ENCODE measurements around the gene ST3GAL2. TPM values are rescaled to one million over a fixed set of nuclear protein-coding genes. Genes with fewer than 3 reads are reported as not detected.
A peak's percentile ranks its signal among the peaks of the same experiment; 100 is the strongest.

ST3GAL2 gene
- polyA plus RNA-seq, 1 experiment = 12.4 TPM

DNA sequence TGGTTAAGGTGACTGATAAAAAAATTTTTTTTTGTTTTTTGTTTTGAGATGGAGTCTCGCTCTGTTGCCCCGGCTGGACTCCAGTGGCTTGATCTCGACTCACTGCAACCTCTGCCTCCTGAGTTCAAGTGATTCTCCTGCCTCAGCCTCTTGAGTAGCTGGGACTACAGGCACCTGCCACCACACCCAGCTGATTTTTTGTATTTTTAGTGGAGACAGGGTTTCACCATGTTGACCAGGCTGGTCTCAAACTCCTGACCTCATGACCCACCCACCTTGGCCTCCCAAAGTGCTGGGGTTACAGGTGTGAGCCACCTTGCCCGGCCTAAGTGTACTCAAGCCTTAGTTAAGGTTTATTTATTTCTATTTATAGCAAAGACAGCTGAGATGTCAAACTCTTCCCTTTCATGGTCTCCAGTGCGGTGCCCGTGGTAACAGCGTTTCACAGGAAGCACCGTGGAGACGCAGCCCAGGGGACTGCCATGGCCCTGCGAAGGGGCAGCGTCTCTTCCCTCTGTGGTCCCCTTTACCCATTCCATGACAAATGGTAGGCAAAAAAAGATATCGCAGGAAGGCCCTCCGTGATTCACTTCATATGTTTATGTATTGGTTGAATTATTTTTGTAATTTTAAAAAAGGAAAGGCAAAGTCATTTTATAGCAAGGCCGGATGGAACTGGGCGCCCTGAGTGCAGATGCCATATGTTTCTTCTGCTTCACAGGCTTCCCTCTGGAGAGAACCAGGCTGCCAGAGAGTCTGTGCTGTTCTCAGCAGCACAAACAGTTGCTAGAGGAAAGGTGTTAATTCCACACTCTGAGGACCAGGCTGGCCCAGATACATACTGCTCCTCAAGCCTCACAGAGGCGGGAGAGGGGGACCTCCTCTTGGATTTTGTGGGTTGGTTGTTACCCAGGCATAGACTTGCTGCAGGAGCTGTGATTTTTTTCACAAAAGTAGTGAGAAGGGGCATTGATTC lies 63.0 kb downstream of the ST3GAL2 start:
- DNase-seq (ENCODE audit: low read depth, low spot score) = no peak
- POLR2A ChIA-PET = interaction anchor here (0.5 to 0.7 kb wide), 3 partner anchors 27 to 253 kb away, joined by 3 to 6 read pairs (median 3); no protein-coding TSS in a partner anchor
- H3K27ac ChIP-seq (ENCODE audit: low read depth, low read length) = peak overlapping the region; percentile 21
- no peaks in the 10 kb centered on the region for H3K27me3 ChIP-seq (ENCODE audit: control insufficient read depth, insufficient read depth, low read length)
- H3K4me3 ChIP-seq (ENCODE audit: low read depth, low read length) = no peak overlapping the region
- TF ChIP-seq, protein P1, sequence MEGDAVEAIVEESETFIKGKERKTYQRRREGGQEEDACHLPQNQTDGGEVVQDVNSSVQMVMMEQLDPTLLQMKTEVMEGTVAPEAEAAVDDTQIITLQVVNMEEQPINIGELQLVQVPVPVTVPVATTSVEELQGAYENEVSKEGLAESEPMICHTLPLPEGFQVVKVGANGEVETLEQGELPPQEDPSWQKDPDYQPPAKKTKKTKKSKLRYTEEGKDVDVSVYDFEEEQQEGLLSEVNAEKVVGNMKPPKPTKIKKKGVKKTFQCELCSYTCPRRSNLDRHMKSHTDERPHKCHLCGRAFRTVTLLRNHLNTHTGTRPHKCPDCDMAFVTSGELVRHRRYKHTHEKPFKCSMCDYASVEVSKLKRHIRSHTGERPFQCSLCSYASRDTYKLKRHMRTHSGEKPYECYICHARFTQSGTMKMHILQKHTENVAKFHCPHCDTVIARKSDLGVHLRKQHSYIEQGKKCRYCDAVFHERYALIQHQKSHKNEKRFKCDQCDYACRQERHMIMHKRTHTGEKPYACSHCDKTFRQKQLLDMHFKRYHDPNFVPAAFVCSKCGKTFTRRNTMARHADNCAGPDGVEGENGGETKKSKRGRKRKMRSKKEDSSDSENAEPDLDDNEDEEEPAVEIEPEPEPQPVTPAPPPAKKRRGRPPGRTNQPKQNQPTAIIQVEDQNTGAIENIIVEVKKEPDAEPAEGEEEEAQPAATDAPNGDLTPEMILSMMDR (IDR thresholded peaks at IDR 0.05; ENCODE audit: low read depth, low read length) = no peak
- CTCF ChIA-PET = interaction anchor here (0.5 to 1.7 kb wide), 2 partner anchors 142 to 278 kb away, joined by 3 to 4 read pairs; no protein-coding TSS in a partner anchor
- peaks cover 4% of the 10 kb centered on the region; the same call in 1 of the 2 replicates for H3K9me3 ChIP-seq (ENCODE audit: control insufficient read depth, insufficient read depth, low read length)

DNA sequence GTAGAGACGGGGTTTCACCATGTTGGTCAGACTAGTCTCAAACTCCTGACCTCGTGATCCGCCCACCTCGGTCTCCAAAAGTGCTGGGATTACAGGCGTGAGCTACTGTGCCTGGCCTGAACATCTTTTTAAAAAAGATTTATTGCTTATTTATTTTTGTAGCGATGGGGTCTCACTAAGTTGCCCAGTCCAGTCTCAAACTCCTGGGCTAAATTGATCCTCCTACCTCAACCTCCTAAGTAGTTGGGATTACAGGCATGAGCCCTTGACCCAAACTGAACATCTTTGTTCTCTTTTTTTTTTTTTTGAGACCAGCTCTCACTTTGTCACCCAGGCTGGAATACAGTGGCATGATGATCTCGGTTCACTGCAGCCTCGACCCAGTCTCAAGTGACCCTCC lies 64.7 kb downstream of the ST3GAL2 start:
- Histone ChIP-seq H3K9me3 (ENCODE audit: control insufficient read depth, insufficient read depth, low read length) (no peaks in the 10 kb centered on the region), H3K4me3 (ENCODE audit: low read depth, low read length) (no peak overlapping the region), H3K27me3 (ENCODE audit: control insufficient read depth, insufficient read depth, low read length) (no peaks in the 10 kb centered on the region), H3K27ac (ENCODE audit: low read depth, low read length) (no peak overlapping the region)
- CTCF ChIA-PET = interaction anchor here (0.8 to 1.7 kb wide), 2 partner anchors 95 to 280 kb away, joined by 3 read pairs; no protein-coding TSS in a partner anchor
- no peak for DNase-seq (ENCODE audit: low read depth, low spot score)
- POLR2A ChIA-PET = no interaction called here
- TF ChIP-seq, protein P1 (IDR thresholded peaks at IDR 0.05; ENCODE audit: low read depth, low read length) = no peak

DNA sequence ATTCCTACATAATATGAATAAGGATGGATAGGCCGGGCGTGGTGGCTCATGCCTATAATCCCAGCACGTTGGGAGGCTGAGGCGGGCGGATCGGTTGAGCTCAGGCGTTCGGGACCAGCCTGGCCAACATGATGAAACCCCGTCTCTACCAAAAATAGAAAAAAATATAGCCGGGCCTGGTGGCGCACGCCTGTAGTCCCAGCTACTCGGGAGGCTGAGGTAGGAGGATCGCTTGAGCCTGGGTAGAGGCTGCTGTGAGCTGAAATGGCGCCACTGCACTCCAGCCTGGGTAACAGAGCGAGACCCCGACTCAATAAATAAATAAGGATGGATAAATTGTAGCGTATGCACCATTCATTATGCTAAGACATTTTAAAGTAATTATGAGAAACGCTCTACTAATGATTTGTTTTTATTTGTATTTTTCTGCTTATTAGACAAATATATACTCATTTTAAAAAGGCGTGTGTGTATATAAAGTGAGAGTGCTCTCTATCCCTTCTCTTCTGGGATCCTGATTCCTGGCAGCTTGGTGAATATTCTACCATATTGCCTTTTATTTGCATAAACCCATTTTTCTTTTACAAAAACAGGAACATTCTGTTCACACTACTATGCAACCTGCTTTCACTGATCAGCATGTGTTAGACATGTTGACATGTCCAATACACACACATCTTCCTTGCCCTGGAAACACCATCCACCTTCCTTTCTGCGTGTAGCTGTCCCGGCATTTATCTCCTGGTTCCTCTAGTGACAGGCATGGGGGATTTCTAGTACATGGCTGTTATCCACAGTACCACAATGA lies 65.8 kb downstream of the ST3GAL2 start:
- no peak overlapping the region for H3K27ac ChIP-seq (ENCODE audit: low read depth, low read length)
- no peak overlapping the region for H3K4me3 ChIP-seq (ENCODE audit: low read depth, low read length)
- CTCF ChIA-PET = no interaction called here
- no peak for DNase-seq (ENCODE audit: low read depth, low spot score)
- TF ChIP-seq, protein P1 (IDR thresholded peaks at IDR 0.05; ENCODE audit: low read depth, low read length) = no peak
- no peaks in the 10 kb centered on the region for H3K9me3 ChIP-seq (ENCODE audit: control insufficient read depth, insufficient read depth, low read length)
- H3K27me3 ChIP-seq (ENCODE audit: control insufficient read depth, insufficient read depth, low read length) = no peaks in the 10 kb centered on the region
- POLR2A ChIA-PET = interaction anchor here (0.6 to 1.0 kb wide), 4 partner anchors 8 to 98 kb away, joined by 3 to 7 read pairs (median 5); no protein-coding TSS in a partner anchor

DNA sequence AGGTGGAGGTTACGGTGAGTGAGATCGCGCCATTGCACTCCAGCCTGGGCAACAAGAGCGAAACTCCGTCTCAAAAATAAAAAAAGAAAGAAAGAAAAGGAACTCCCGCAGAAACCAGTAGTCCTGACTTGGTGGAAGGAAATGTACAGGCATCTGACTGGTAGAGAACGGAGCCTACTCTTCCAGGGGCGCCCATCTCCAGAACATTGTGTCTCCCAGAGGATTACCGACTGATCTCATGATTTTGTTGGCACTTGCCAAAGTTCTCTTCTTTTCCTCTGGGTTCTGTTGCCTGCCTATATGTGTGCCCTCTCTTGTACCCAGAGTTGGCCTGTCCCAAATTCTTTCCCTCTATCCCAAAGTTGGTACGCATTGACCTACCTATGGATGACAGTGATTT lies 68.0 kb downstream of the ST3GAL2 start:
- no peak overlapping the region for H3K27ac ChIP-seq (ENCODE audit: low read depth, low read length)
- H3K9me3 ChIP-seq (ENCODE audit: control insufficient read depth, insufficient read depth, low read length) = no peaks in the 10 kb centered on the region
- H3K4me3 ChIP-seq (ENCODE audit: low read depth, low read length) = no peak overlapping the region
- no peak for DNase-seq (ENCODE audit: low read depth, low spot score)
- no peaks in the 10 kb centered on the region for H3K27me3 ChIP-seq (ENCODE audit: control insufficient read depth, insufficient read depth, low read length)
- POLR2A ChIA-PET = no interaction called here
- TF ChIP-seq, protein P1 (IDR thresholded peaks at IDR 0.05; ENCODE audit: low read depth, low read length) = no peak
- CTCF ChIA-PET = interaction anchor here (1.8 kb wide), 1 partner anchor 12 kb away, joined by 3 read pairs; no protein-coding TSS in a partner anchor

All from AG04450 (cell line).